MM.1S (cell line): ENCODE results near the gene KRTAP12-3.
"Not testable (repeated sequence)": the region's sequence is repeated elsewhere in the genome, so short reads cannot be mapped to it uniquely, and the experiment has no call there.

Experiments used
- DNase-seq: peaks from one replicate; pipeline ENCODE4 v3.0.0-alpha.2; 2015
- H2AFZ ChIP-seq: fragments of 300-600 bp; sonication (generic); 2 replicates; pipeline ENCODE4 v1.6.0; 2016; ENCODE audit warnings: antibody characterized with exemption, low read length
- H3F3A ChIP-seq: fragments of 300-600 bp; sonication (generic); 2 replicates; pipeline ENCODE4 v1.6.1; 2016; ENCODE audit warnings: mild to moderate bottlenecking, antibody characterized with exemption, low read length, moderate library complexity, mixed read lengths; ENCODE audit not compliant: insufficient read depth
- H3K27ac ChIP-seq: fragments of 300-600 bp; sonication (generic); 2 replicates; pipeline ENCODE4 v1.5.1; 2016; ENCODE audit warnings: mild to moderate bottlenecking, low read length
- H3K27me3 ChIP-seq: fragments of 300-600 bp; sonication (generic); replicated peaks from 2 replicates; pipeline ENCODE4 v1.6.0; 2016; ENCODE audit warnings: low read length; ENCODE audit not compliant: insufficient read depth
- H3K36me3 ChIP-seq: fragments of 300-600 bp; sonication (generic); replicated peaks from 2 replicates; pipeline ENCODE4 v1.6.1; 2016; ENCODE audit warnings: mild to moderate bottlenecking, low read length, mixed read lengths; ENCODE audit not compliant: insufficient read depth
- H3K4me1 ChIP-seq: fragments of 300-600 bp; sonication (generic); 2 replicates; pipeline ENCODE4 v1.6.1; 2016; ENCODE audit warnings: low read length, mixed read lengths
- H3K4me2 ChIP-seq: fragments of 300-600 bp; sonication (generic); 2 replicates; pipeline ENCODE4 v1.6.0; 2016; ENCODE audit warnings: low read depth, low read length
- H3K4me3 ChIP-seq: fragments of 300-600 bp; sonication (generic); 2 replicates; pipeline ENCODE4 v1.5.1; 2016; ENCODE audit warnings: low read length, mixed read lengths
- H3K79me2 ChIP-seq: fragments of 300-600 bp; sonication (generic); 2 replicates; pipeline ENCODE4 v1.6.1; 2016; ENCODE audit warnings: mixed run types, low read length, mixed read lengths
- H3K9ac ChIP-seq: fragments of 300-600 bp; sonication (generic); 2 replicates; pipeline ENCODE4 v1.6.1; 2016; ENCODE audit warnings: low read length, mixed read lengths
- H3K9me2 ChIP-seq: fragments of 300-600 bp; sonication (generic); replicated peaks from 2 replicates; pipeline ENCODE4 v1.6.1; 2016; ENCODE audit warnings: mild to moderate bottlenecking, low read length, mixed read lengths; ENCODE audit not compliant: insufficient read depth
- H3K9me3 ChIP-seq: fragments of 300-600 bp; sonication (generic); replicated peaks from 2 replicates; pipeline ENCODE4 v1.6.1; 2016; ENCODE audit warnings: mild to moderate bottlenecking, low read length, mixed read lengths; ENCODE audit not compliant: insufficient read depth
- H4K20me1 ChIP-seq: fragments of 300-600 bp; sonication (generic); 2 replicates; pipeline ENCODE4 v1.6.1; 2016; ENCODE audit warnings: mild to moderate bottlenecking, low read length, moderate library complexity, mixed read lengths; ENCODE audit not compliant: insufficient read depth
- EZH2 ChIP-seq: fragments of 300-600 bp; sonication (generic); optimal IDR thresholded peaks from 2 replicates; pipeline ENCODE3; 2017; ENCODE audit warnings: low read depth, mild to moderate bottlenecking, antibody characterized with exemption, low read length, mixed read lengths
- EZH2phosphoT487 ChIP-seq: fragments of 300-600 bp; sonication (generic); IDR thresholded peaks from 2 replicates; pipeline ENCODE4 v1.6.1; 2018; ENCODE audit warnings: antibody characterized with exemption, low read length
- TF ChIP-seq, protein P1 (sequence below): fragments of 300-600 bp; sonication (generic); IDR thresholded peaks from 2 replicates; pipeline ENCODE4 v1.5.1; 2016; ENCODE audit warnings: antibody characterized with exemption, low read length, mixed read lengths

Gene KRTAP12-3

DNA sequence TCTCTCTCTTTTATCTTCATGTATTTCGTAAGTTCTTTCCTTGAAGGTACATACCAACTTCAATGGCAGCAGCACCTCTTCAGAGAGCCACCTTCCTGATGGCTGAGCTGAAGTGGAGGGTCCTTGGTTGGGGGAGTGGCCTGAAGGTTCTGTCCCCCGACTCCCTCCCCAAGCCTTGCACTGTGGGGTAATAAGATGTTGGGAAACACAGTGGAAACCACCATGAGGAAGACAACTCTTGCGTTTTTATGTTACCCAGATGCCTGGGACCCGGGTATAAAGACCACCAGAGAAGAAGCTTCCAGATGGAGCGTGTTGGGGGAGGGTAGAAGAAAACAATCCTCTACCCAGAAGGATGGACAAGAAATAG, 794 bp downstream of the KRTAP12-3 start:
- DNase-seq: no peak
- TF ChIP-seq EZH2phosphoT487 (no peak), EZH2 (no peak)
- TF ChIP-seq, protein P1, sequence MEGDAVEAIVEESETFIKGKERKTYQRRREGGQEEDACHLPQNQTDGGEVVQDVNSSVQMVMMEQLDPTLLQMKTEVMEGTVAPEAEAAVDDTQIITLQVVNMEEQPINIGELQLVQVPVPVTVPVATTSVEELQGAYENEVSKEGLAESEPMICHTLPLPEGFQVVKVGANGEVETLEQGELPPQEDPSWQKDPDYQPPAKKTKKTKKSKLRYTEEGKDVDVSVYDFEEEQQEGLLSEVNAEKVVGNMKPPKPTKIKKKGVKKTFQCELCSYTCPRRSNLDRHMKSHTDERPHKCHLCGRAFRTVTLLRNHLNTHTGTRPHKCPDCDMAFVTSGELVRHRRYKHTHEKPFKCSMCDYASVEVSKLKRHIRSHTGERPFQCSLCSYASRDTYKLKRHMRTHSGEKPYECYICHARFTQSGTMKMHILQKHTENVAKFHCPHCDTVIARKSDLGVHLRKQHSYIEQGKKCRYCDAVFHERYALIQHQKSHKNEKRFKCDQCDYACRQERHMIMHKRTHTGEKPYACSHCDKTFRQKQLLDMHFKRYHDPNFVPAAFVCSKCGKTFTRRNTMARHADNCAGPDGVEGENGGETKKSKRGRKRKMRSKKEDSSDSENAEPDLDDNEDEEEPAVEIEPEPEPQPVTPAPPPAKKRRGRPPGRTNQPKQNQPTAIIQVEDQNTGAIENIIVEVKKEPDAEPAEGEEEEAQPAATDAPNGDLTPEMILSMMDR: no peak
- Histone ChIP-seq H3K4me2 (no peak overlapping the region), H3K27me3 (peaks cover 78% of the 10 kb centered on the region), H3K4me3 (no peak overlapping the region), H3F3A (no peaks in the 10 kb centered on the region), H3K9me2 (no peaks in the 10 kb centered on the region), H3K27ac (no peak overlapping the region), H3K79me2 (no peaks in the 10 kb centered on the region), H3K9me3 (no peaks in the 10 kb centered on the region), H4K20me1 (no peaks in the 10 kb centered on the region), H3K9ac (no peak overlapping the region), H3K36me3 (no peaks in the 10 kb centered on the region), H3K4me1 (no peaks in the 10 kb centered on the region), H2AFZ (no peak overlapping the region)

- no peaks in the 10 kb centered on the region for H3K79me2 ChIP-seq
- no peak overlapping the region for H3K4me2 ChIP-seq
- H3K27ac ChIP-seq: no peak overlapping the region
- no peak overlapping the region for H3K9ac ChIP-seq
- no peak overlapping the region for H2AFZ ChIP-seq
- no peak for TF ChIP-seq EZH2phosphoT487
- TF ChIP-seq, protein P1: no peak
- TF ChIP-seq EZH2: no peak
- H4K20me1 ChIP-seq: no peaks in the 10 kb centered on the region
- no peaks in the 10 kb centered on the region for H3K9me2 ChIP-seq
- no peaks in the 10 kb centered on the region for H3K36me3 ChIP-seq
- H3K4me1 ChIP-seq: no peaks in the 10 kb centered on the region
- no peaks in the 10 kb centered on the region for H3F3A ChIP-seq
- DNase-seq: no peak
- peaks cover 78% of the 10 kb centered on the region for H3K27me3 ChIP-seq
- no peak overlapping the region for H3K4me3 ChIP-seq
- no peaks in the 10 kb centered on the region for H3K9me3 ChIP-seq
Measured at GRCh38 chr21:44658913-44659595, 1.3 kb downstream of the KRTAP12-3 start.

GRCh38 chr21:44661567-44661966, 3.8 kb downstream of the KRTAP12-3 start:
- H3K9me2 ChIP-seq, H2AFZ ChIP-seq, H3K9ac ChIP-seq, H3K27ac ChIP-seq, H3K79me2 ChIP-seq, DNase-seq, H3K9me3 ChIP-seq, H3F3A ChIP-seq, H3K4me2 ChIP-seq, H4K20me1 ChIP-seq, H3K4me3 ChIP-seq, H3K4me1 ChIP-seq, H3K36me3 ChIP-seq: not testable (repeated sequence)
- peaks cover 86% of the 10 kb centered on the region for H3K27me3 ChIP-seq

DNA sequence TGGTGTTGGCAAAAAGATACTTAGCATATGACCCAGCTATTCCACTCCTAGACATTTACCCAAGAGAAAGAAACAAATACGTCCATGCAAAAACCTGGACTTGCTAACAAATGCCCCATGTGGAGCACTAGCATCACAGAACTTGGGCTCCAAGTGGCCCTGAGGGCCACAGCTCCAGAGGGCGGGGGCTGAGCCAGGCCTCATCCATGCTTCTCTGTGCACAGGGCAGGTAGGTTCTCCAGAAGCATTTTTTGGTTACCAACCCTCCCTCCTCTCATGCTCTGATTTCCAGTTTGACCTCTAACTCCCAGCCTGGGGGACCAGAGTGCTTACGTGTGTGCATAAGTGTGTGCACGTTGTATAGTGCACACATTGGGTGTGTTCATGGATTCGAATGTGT, 7.0 kb downstream of the KRTAP12-3 start:
- no peak overlapping the region for H3K4me2 ChIP-seq
- no peak for DNase-seq
- H3K9me3 ChIP-seq: no peaks in the 10 kb centered on the region
- H3K36me3 ChIP-seq: no peaks in the 10 kb centered on the region
- H3K79me2 ChIP-seq: no peaks in the 10 kb centered on the region
- no peak overlapping the region for H3K9ac ChIP-seq
- no peaks in the 10 kb centered on the region for H3K9me2 ChIP-seq
- H3K4me1 ChIP-seq: no peaks in the 10 kb centered on the region
- TF ChIP-seq EZH2 (no peak), EZH2phosphoT487 (no peak)
- TF ChIP-seq, protein P1: no peak
- no peaks in the 10 kb centered on the region for H4K20me1 ChIP-seq
- peaks cover 89% of the 10 kb centered on the region for H3K27me3 ChIP-seq
- no peak overlapping the region for H3K4me3 ChIP-seq
- no peaks in the 10 kb centered on the region for H3F3A ChIP-seq
- H3K27ac ChIP-seq: no peak overlapping the region
- no peak overlapping the region for H2AFZ ChIP-seq
